Measurements from ENCODE around the gene BDNF. TPM values are rescaled to one million over a fixed set of nuclear protein-coding genes. Genes with fewer than 3 reads are reported as not detected.

Gene BDNF
- total and polyA plus RNA-seq, 2 of the 8 experiments (the other 6 are each of a cell fraction or from before 2014, with no cell fraction given): 2.4 to 5.4 TPM

DNA sequence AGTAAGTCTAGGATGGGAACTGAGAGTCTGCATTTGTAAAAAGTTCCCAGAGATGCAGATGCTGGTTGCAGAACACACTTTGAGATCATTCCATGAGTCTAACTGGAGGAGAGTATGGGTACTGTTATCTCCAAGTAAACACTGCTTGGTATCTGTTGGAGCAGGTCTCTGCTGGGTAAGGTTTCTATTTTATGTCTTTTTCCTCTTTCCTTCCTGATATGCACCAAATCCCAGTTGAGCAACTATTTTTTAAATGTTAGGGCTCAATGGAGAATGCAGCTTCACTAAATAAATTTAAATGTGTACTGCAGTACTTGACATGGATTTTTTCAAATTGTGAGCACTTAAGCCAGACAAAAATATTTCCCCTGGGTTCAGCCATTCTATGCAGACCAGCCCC lies 48.5 kb downstream of the BDNF start (continued):
- TF ChIP-seq RBBP5 (IDR thresholded peaks at IDR 0.05; ENCODE audit: borderline replicate concordance, low read depth, low read length) (no peak), RAD21 (IDR thresholded peaks at IDR 0.05 in 1 of 2, conservative IDR thresholded peaks at IDR 0.05 in 1 of 2; ENCODE audit: low read depth in 2 of 2, low read length in 2 of 2) (no peak), POLR2AphosphoS5 (IDR thresholded peaks at IDR 0.05; ENCODE audit: low read depth, low read length) (no peak), ZNF274 (IDR thresholded peaks at IDR 0.05; ENCODE audit: borderline replicate concordance, extremely low read depth, low read length) (no peak), BRCA1 (IDR thresholded peaks at IDR 0.05; ENCODE audit: low read depth, low read length) (no peak), EP300 (IDR thresholded peaks at IDR 0.05; ENCODE audit: borderline replicate concordance in 1 of 2, low read depth in 2 of 2, low read length in 2 of 2) (no peak), SIX5 (IDR thresholded peaks at IDR 0.05; ENCODE audit: low read depth, low read length) (no peak)
